Measurements from ENCODE around the gene NTM. TPM values are rescaled to one million over a fixed set of nuclear protein-coding genes. Genes with fewer than 3 reads are reported as not detected.

Gene NTM
- total RNA-seq, 2 donors from 2014 or later: 0.26 to 3.6 TPM

DNA sequence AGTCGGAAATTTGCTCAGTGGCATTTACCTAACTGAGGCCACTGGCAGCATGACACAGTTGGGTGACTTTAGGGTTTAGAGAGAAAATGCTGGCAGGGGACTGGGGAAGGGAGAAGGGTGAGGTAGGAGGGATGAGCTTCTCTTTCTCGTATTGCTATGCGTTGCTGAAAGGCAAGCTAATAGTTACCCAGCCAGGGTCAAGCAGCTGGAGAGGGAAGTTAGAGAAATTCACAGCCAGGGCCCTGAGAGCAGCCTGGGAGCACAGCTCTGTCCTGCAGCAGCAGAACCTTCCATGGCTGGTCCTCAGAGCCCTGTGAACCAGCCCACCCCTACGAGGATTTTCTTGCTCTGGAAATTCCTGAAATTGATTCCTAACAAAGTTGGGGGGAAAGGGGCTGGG, 679.6 kb downstream of the NTM start:
- H3K9me3 ChIP-seq: no peaks in the 10 kb centered on the region
- no peaks in the 10 kb centered on the region for H3K4me1 ChIP-seq
- H3K4me3 ChIP-seq: no peak overlapping the region
- no peak for DNase-seq
- H3K27me3 ChIP-seq: no peaks in the 10 kb centered on the region
- no peak for TF ChIP-seq POLR2A (IDR thresholded peaks at IDR 0.05)
- TF ChIP-seq, protein P1, sequence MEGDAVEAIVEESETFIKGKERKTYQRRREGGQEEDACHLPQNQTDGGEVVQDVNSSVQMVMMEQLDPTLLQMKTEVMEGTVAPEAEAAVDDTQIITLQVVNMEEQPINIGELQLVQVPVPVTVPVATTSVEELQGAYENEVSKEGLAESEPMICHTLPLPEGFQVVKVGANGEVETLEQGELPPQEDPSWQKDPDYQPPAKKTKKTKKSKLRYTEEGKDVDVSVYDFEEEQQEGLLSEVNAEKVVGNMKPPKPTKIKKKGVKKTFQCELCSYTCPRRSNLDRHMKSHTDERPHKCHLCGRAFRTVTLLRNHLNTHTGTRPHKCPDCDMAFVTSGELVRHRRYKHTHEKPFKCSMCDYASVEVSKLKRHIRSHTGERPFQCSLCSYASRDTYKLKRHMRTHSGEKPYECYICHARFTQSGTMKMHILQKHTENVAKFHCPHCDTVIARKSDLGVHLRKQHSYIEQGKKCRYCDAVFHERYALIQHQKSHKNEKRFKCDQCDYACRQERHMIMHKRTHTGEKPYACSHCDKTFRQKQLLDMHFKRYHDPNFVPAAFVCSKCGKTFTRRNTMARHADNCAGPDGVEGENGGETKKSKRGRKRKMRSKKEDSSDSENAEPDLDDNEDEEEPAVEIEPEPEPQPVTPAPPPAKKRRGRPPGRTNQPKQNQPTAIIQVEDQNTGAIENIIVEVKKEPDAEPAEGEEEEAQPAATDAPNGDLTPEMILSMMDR (IDR thresholded peaks at IDR 0.05): no peak
- no peak overlapping the region for H3K27ac ChIP-seq
- WGBS, 2 donors: 33 to 42% methylated on average over 4 of the region's 4 CpGs
- no peaks in the 10 kb centered on the region for H3K36me3 ChIP-seq (replicated peaks in 1 of 2; ENCODE audit: insufficient read depth in 1 of 2, low read depth in 2 of 2)
- intact Hi-C loops (cut with DNase I): no loop called here
- ATAC-seq: no peak

DNA sequence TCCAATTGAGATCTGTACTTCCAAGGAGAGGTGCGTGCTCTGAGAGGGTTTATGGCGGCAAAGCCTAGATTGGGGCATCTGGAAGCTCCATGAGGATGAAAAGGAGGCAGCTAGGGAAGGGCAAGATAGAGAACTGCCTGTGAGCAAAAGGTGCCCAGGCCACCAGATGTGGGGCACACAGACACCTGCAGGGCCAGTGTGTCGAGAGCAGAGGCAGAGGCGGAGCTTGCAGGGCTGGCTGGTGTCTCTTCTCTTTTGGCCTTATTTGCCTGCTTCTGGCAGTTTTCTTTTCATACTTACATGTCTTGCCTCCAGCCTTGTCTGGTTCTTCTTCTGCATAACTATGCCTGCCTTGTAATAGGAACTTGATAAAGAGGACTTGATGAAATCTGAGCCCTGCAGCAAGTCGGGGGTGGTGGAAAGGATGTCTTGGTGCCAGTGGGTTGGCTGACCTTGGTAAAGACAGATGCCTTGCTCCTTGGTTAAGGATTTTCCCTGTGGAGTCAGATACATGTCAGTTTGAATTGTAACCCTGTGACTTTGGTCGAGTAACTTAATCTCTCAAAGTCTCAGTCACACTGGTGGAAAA, 680.3 kb downstream of the NTM start:
- TF ChIP-seq POLR2A (IDR thresholded peaks at IDR 0.05): no peak
- TF ChIP-seq, protein P1 (IDR thresholded peaks at IDR 0.05): no peak
- no peaks in the 10 kb centered on the region for H3K27me3 ChIP-seq

DNA sequence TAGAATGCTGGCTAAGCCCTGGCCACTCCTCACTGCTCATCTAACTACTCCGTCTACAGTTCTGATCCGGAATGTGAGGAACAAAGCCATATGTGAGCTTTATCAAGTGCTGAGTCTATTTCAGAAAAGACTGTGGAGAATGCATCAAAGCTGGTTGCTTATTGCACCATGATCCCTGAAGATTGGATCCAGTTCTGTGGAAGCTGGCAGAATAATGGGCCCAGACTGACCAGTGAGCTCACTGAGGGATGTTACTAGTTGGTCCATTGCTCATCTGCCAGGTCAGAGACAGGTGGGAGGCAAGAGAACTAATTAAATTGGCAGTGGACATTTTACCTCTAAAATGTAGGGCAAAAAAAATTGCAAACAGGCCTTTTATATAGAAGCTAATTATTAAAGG, 681.3 kb downstream of the NTM start:
- Histone ChIP-seq H3K4me1 (no peaks in the 10 kb centered on the region), H3K4me3 (no peak overlapping the region), H3K9me3 (no peaks in the 10 kb centered on the region), H3K27ac (no peak overlapping the region), H3K27me3 (no peaks in the 10 kb centered on the region), H3K36me3 (replicated peaks in 1 of 2; ENCODE audit: insufficient read depth in 1 of 2, low read depth in 2 of 2) (no peaks in the 10 kb centered on the region)
- no peak for ATAC-seq
- TF ChIP-seq, protein P1 (IDR thresholded peaks at IDR 0.05): no peak
- no peak for TF ChIP-seq POLR2A (IDR thresholded peaks at IDR 0.05)
- intact Hi-C loops (cut with DNase I): no loop called here
- no peak for DNase-seq
- WGBS, 2 donors: 66 to 84% methylated on average over 2 of the region's 2 CpGs

More for the DNA sequence above, 680.3 kb downstream of the NTM start:
- no peak overlapping the region for H3K27ac ChIP-seq
- H3K4me3 ChIP-seq: no peak overlapping the region
- 50 to 62% methylated on average over 6 of the region's 6 CpGs for WGBS, 2 donors
- no peaks in the 10 kb centered on the region for H3K9me3 ChIP-seq
- no peaks in the 10 kb centered on the region for H3K4me1 ChIP-seq
- DNase-seq (no peak), ATAC-seq (no peak)
- no peaks in the 10 kb centered on the region for H3K36me3 ChIP-seq (replicated peaks in 1 of 2; ENCODE audit: insufficient read depth in 1 of 2, low read depth in 2 of 2)
- intact Hi-C loops (cut with DNase I): no loop called here

DNA sequence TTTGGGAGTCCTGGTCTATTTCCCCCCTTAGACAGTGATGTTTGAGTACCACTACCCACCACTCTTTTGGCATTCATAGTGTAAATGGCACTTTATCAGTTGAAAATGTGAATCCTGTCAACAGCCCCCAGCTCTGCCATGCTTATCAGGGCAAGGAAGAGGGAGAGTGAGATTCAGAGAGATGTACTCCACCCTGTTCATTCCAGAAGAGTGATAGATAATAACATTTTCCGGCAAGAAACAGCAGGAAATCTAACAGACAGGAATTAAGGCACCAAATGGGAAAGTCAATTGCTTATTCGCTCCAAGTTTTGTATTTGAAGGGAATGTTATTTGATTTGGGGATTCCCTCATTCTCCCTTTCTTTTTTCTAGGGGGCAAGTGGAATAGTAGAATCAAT, 681.9 kb downstream of the NTM start:
- WGBS, 2 donors: 61 to 70% methylated on average over 2 of the region's 2 CpGs
- no peak overlapping the region for H3K27ac ChIP-seq
- intact Hi-C loops (cut with DNase I): no loop called here

More for the DNA sequence above, 681.9 kb downstream of the NTM start:
- DNase-seq: no peak
- ATAC-seq: no peak
- no peak overlapping the region for H3K4me3 ChIP-seq
- H3K4me1 ChIP-seq: no peaks in the 10 kb centered on the region
- no peaks in the 10 kb centered on the region for H3K36me3 ChIP-seq (replicated peaks in 1 of 2; ENCODE audit: insufficient read depth in 1 of 2, low read depth in 2 of 2)
- no peaks in the 10 kb centered on the region for H3K27me3 ChIP-seq
- TF ChIP-seq POLR2A (IDR thresholded peaks at IDR 0.05): no peak
- TF ChIP-seq, protein P1 (IDR thresholded peaks at IDR 0.05): no peak
- no peaks in the 10 kb centered on the region for H3K9me3 ChIP-seq
